Rectal smooth muscle tissue (tissue), 1 donor: ENCODE measurements around the gene BMP7.
"Not testable (repeated sequence)": the region's sequence is repeated elsewhere in the genome, so short reads cannot be mapped to it uniquely, and the experiment has no call there.

Experiments used
- H3K27ac ChIP-seq: one replicate; pipeline ENCODE4 v1.7.0; 2013; ENCODE audit warnings: low read depth, low read length, inconsistent platforms
- H3K27me3 ChIP-seq: one replicate; pipeline ENCODE4 v1.7.0; 2013; ENCODE audit warnings: low read length; ENCODE audit not compliant: control insufficient read depth, insufficient read depth
- H3K36me3 ChIP-seq: one replicate; pipeline ENCODE4 v1.7.0; 2013; ENCODE audit warnings: low read length; ENCODE audit not compliant: control insufficient read depth, insufficient read depth
- H3K4me1 ChIP-seq: one replicate; pipeline ENCODE4 v1.7.0; 2013; ENCODE audit warnings: low read length; ENCODE audit not compliant: control insufficient read depth, insufficient read depth
- H3K4me3 ChIP-seq: one replicate; pipeline ENCODE4 v1.7.0; 2013; ENCODE audit warnings: low read length
- H3K9ac ChIP-seq: one replicate; pipeline ENCODE4 v1.7.0; 2013; ENCODE audit warnings: low read length

BMP7 gene

GRCh38 chr20:57282670-57283361 lies 16.4 kb upstream of the BMP7 start:
- no peak overlapping the region for H3K9ac ChIP-seq
- peaks cover 1% of the 10 kb centered on the region for H3K4me1 ChIP-seq
- no peaks in the 10 kb centered on the region for H3K36me3 ChIP-seq
- no peaks in the 10 kb centered on the region for H3K27me3 ChIP-seq
- H3K27ac ChIP-seq, result no peak overlapping the region
- H3K4me3 ChIP-seq, result no peak overlapping the region

- Histone ChIP-seq H3K36me3 (no peaks in the 10 kb centered on the region), H3K4me3 (no peak overlapping the region), H3K4me1 (no peaks in the 10 kb centered on the region), H3K9ac (no peak overlapping the region), H3K27ac (no peak overlapping the region), H3K27me3 (no peaks in the 10 kb centered on the region)
Measured at GRCh38 chr20:57281900-57282299, 15.5 kb upstream of the BMP7 start.

- Histone ChIP-seq H3K36me3 (no peaks in the 10 kb centered on the region), H3K9ac (no peak overlapping the region), H3K4me1 (no peaks in the 10 kb centered on the region), H3K4me3 (no peak overlapping the region), H3K27ac (no peak overlapping the region), H3K27me3 (no peaks in the 10 kb centered on the region)
Measured at GRCh38 chr20:57280221-57280620, 13.8 kb upstream of the BMP7 start.

- not testable (repeated sequence) for H3K36me3 ChIP-seq, H3K27me3 ChIP-seq, H3K27ac ChIP-seq, H3K9ac ChIP-seq, H3K4me3 ChIP-seq, H3K4me1 ChIP-seq
Measured at GRCh38 chr20:57279548-57279947, 13.1 kb upstream of the BMP7 start.

- Histone ChIP-seq H3K9ac (no peak overlapping the region), H3K27ac (no peak overlapping the region), H3K27me3 (no peaks in the 10 kb centered on the region), H3K4me3 (no peak overlapping the region), H3K4me1 (no peaks in the 10 kb centered on the region), H3K36me3 (no peaks in the 10 kb centered on the region)
Measured at GRCh38 chr20:57278457-57278856, 12.0 kb upstream of the BMP7 start.

GRCh38 chr20:57277398-57278105 lies 11.1 kb upstream of the BMP7 start:
- H3K4me1 ChIP-seq, result no peaks in the 10 kb centered on the region
- H3K36me3 ChIP-seq, result no peaks in the 10 kb centered on the region
- H3K27ac ChIP-seq, result no peak overlapping the region
- no peak overlapping the region for H3K9ac ChIP-seq
- no peak overlapping the region for H3K4me3 ChIP-seq
- H3K27me3 ChIP-seq, result no peaks in the 10 kb centered on the region

- no peak overlapping the region for H3K27ac ChIP-seq
- H3K4me3 ChIP-seq, result no peak overlapping the region
- no peaks in the 10 kb centered on the region for H3K36me3 ChIP-seq
- H3K9ac ChIP-seq, result no peak overlapping the region
- H3K27me3 ChIP-seq, result no peaks in the 10 kb centered on the region
- H3K4me1 ChIP-seq, result no peaks in the 10 kb centered on the region
Measured at GRCh38 chr20:57276221-57276620, 9.8 kb upstream of the BMP7 start.

GRCh38 chr20:57275813-57276212 lies 9.4 kb upstream of the BMP7 start:
- Histone ChIP-seq H3K27me3 (no peaks in the 10 kb centered on the region), H3K27ac (no peak overlapping the region), H3K36me3 (no peaks in the 10 kb centered on the region)

GRCh38 chr20:57275334-57275733 lies 8.9 kb upstream of the BMP7 start:
- Histone ChIP-seq H3K4me1 (no peaks in the 10 kb centered on the region), H3K27me3 (no peaks in the 10 kb centered on the region), H3K27ac (no peak overlapping the region), H3K36me3 (no peaks in the 10 kb centered on the region), H3K9ac (no peak overlapping the region), H3K4me3 (no peak overlapping the region)

More at GRCh38 chr20:57275813-57276212, 9.4 kb upstream of the BMP7 start:
- no peak overlapping the region for H3K4me3 ChIP-seq
- H3K9ac ChIP-seq, result no peak overlapping the region
- no peaks in the 10 kb centered on the region for H3K4me1 ChIP-seq

GRCh38 chr20:57274846-57275245 lies 8.4 kb upstream of the BMP7 start:
- H3K4me3 ChIP-seq, result no peak overlapping the region
- H3K27me3 ChIP-seq, result no peaks in the 10 kb centered on the region
- no peak overlapping the region for H3K9ac ChIP-seq
- H3K36me3 ChIP-seq, result no peaks in the 10 kb centered on the region
- H3K27ac ChIP-seq, result no peak overlapping the region
- no peaks in the 10 kb centered on the region for H3K4me1 ChIP-seq

- Histone ChIP-seq H3K4me3 (no peak overlapping the region), H3K9ac (no peak overlapping the region), H3K27me3 (no peaks in the 10 kb centered on the region), H3K4me1 (no peaks in the 10 kb centered on the region), H3K36me3 (no peaks in the 10 kb centered on the region), H3K27ac (no peak overlapping the region)
Measured at GRCh38 chr20:57274299-57274698, 7.9 kb upstream of the BMP7 start.

- no peak overlapping the region for H3K9ac ChIP-seq
- H3K4me1 ChIP-seq, result no peaks in the 10 kb centered on the region
- no peak overlapping the region for H3K27ac ChIP-seq
- H3K27me3 ChIP-seq, result peaks cover 2% of the 10 kb centered on the region
- H3K4me3 ChIP-seq, result no peak overlapping the region
- no peaks in the 10 kb centered on the region for H3K36me3 ChIP-seq
Measured at GRCh38 chr20:57272883-57273535, 6.6 kb upstream of the BMP7 start.
